ENCODE measurements around the gene S100A16. TPM values are rescaled to one million over a fixed set of nuclear protein-coding genes. Genes with fewer than 3 reads are reported as not detected.
A peak's percentile ranks its signal among the peaks of the same experiment; 100 is the strongest.

The S100A16 gene
- total and polyA plus RNA-seq, 9 of the 15 experiments (the other 6 are each of a cell fraction or from before 2014, with no cell fraction given), result 1.6 to 6.9 (median 4.3) TPM

DNA sequence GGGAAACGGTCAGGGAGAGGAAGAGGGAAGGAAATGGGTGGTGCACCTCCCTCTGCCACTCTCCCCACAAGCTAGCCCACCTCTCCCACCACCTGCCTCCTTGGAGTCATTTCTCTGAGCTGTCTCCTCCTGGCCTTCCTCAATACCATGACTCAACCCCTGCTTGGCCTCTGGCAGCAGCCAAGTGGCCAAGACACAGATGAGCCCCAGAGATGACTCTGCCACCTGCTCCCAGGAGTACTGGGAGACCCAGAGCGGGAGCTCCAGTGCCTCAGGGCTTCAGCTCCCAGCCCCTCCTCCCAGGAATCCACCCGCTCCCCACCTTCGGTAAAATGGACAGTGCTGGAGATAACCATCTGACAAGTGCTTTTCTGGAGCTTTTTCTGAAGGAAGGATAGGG is 2.6 kb downstream of the S100A16 start (continued):
- TF ChIP-seq, protein P1, sequence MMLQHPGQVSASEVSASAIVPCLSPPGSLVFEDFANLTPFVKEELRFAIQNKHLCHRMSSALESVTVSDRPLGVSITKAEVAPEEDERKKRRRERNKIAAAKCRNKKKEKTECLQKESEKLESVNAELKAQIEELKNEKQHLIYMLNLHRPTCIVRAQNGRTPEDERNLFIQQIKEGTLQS (IDR thresholded peaks at IDR 0.05), result peak; percentile 33; the same call in 1 of the 2 replicates
- TF ChIP-seq, protein P1 (CRISPR knock-in tag; conservative IDR thresholded peaks at IDR 0.05), result no peak

DNA sequence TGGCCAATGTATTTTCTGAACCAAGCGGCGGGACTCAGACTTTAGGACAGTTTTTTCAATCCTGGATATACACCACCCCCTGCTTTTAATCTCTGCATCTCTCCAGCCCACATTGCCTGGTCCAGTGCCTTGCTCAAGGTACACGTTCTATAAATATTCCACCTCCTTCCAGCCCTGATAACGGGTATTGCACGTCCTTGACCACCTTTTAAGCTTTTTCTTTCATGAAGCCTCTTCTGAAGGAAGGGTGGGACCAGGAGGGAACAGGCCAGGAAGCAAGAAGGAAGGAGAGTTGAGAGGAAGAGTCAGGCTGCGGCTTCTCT is 3.4 kb downstream of the S100A16 start:
- H3K9me1 ChIP-seq (ENCODE audit: control insufficient read depth, insufficient read depth, low read length), result peaks cover 6% of the 10 kb centered on the region
- no peaks in the 10 kb centered on the region for H3K79me2 ChIP-seq (ENCODE audit: control insufficient read depth, insufficient read depth, low read length)
- BruUV-seq (replicated peaks), result no TSS peak
- no peak for DNase-seq (ENCODE audit: extremely low read depth in 1 of 4, low spot score in 3 of 4)
- no peaks in the 10 kb centered on the region for H3K9me3 ChIP-seq (replicated peaks; ENCODE audit: control insufficient read depth, insufficient read depth, low read depth, low read length)
- H3K4me3 ChIP-seq, result no peak overlapping the region
- WGBS (ENCODE audit: insufficient coverage, low coverage, missing lambda C conversion rate), result 10% methylated on average over 6 of the region's 6 CpGs
- H3K36me3 ChIP-seq (ENCODE audit: control insufficient read depth, insufficient read depth, low read length), result no peaks in the 10 kb centered on the region
- ChIA-PET POLR2A (interaction anchor here (0.6 to 4.1 kb wide), 3 partner anchors 18 to 561 kb away, joined by 3 to 23 read pairs (median 6); partner anchors contain the start of genes S100A1 and S100A13), CTCF (ENCODE audit: low intra/inter-chr PET ratio) (no interaction called here)
- no peaks in the 10 kb centered on the region for H4K20me1 ChIP-seq (replicated peaks; ENCODE audit: control insufficient read depth, insufficient read depth, low read length)
- intact Hi-C loops (cut with micrococcal nuclease), result no loop called here
- peak overlapping the region in 1 of 2 experiments; percentile 3; a peak in 1 of 4 replicates for H3K9ac ChIP-seq (ENCODE audit: insufficient read depth in 1 of 2, low read depth in 2 of 2, low read length in 2 of 2)
- peak overlapping the region; percentile 54 for H3K4me2 ChIP-seq (ENCODE audit: insufficient read depth, low read length)
- no peak for FAIRE-seq
- peak overlapping the region; percentile 89 for H2AFZ ChIP-seq (ENCODE audit: low read depth, low read length)
- H3K4me1 ChIP-seq (replicated peaks in 1 of 2; ENCODE audit: control insufficient read depth in 2 of 2, insufficient read depth in 2 of 2, low read length in 2 of 2), result peaks cover 30 to 47% of the 10 kb centered on the region in 2 experiments
- no peaks in the 10 kb centered on the region for H3K27me3 ChIP-seq (ENCODE audit: control insufficient read depth in 2 of 2, insufficient read depth in 2 of 2, low read length in 2 of 2)
- in situ Hi-C loops (cut with MboI), result no loop called here
- peak; percentile 60 for ATAC-seq
- peak overlapping the region; percentile 50; the same call in 2 of the 3 replicates for H3K27ac ChIP-seq (ENCODE audit: extremely low read depth, low read depth, low read length)
- TF ChIP-seq ZNF280B (CRISPR knock-in tag; IDR thresholded peaks at IDR 0.05), result no peak
- TF ChIP-seq NR2C1 (IDR thresholded peaks at IDR 0.05), result peak; percentile 49; the same call in 1 of the 2 replicates
- TF ChIP-seq NR2C1 (tag; IDR thresholded peaks at IDR 0.05), result no peak
- TF ChIP-seq ARID1B (IDR thresholded peaks at IDR 0.05), result 0 out of 2 replicates have a peak, but pooled peaks have one; percentile 28
- TF ChIP-seq ZKSCAN8 (CRISPR knock-in tag; IDR thresholded peaks at IDR 0.05), result no peak
- 0 out of 2 replicates have a peak, but pooled peaks have one; percentile 1 for TF ChIP-seq GATAD2A (IDR thresholded peaks at IDR 0.05)
- TF ChIP-seq, protein P1 (IDR thresholded peaks at IDR 0.05), result 0 out of 2 replicates have a peak, but pooled peaks have one; percentile 3
- TF ChIP-seq, protein P1 (CRISPR knock-in tag; conservative IDR thresholded peaks at IDR 0.05), result no peak
- TF ChIP-seq FOXP4 (CRISPR knock-in tag; IDR thresholded peaks at IDR 0.05; ENCODE audit: borderline replicate concordance), result 0 out of 2 replicates have a peak, but pooled peaks have one; percentile 40
- TF ChIP-seq HDAC2 (IDR thresholded peaks at IDR 0.05), result 0 out of 2 replicates have a peak, but pooled peaks have one; percentile 8
- TF ChIP-seq HDAC1 (IDR thresholded peaks at IDR 0.05), result 0 out of 4 replicates have a peak, but pooled peaks of 1 of the 2 experiments have one; percentile 9
- TF ChIP-seq, protein P2, sequence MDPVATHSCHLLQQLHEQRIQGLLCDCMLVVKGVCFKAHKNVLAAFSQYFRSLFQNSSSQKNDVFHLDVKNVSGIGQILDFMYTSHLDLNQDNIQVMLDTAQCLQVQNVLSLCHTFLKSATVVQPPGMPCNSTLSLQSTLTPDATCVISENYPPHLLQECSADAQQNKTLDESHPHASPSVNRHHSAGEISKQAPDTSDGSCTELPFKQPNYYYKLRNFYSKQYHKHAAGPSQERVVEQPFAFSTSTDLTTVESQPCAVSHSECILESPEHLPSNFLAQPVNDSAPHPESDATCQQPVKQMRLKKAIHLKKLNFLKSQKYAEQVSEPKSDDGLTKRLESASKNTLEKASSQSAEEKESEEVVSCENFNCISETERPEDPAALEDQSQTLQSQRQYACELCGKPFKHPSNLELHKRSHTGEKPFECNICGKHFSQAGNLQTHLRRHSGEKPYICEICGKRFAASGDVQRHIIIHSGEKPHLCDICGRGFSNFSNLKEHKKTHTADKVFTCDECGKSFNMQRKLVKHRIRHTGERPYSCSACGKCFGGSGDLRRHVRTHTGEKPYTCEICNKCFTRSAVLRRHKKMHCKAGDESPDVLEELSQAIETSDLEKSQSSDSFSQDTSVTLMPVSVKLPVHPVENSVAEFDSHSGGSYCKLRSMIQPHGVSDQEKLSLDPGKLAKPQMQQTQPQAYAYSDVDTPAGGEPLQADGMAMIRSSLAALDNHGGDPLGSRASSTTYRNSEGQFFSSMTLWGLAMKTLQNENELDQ (CRISPR knock-in tag; IDR thresholded peaks at IDR 0.05; ENCODE audit: borderline replicate concordance), result no peak

Data from K562 (cell line).